HEK293 (cell line): ENCODE measurements around the gene CEP295NL.
A peak's percentile ranks its signal among the peaks of the same experiment; 100 is the strongest.

Experiments
- CTCF ChIA-PET: fragments of 350-600 bp; formaldehyde crosslinking; extraction: SDS; loops from one replicate; lab custom pipeline; 2021; ENCODE audit warnings: antibody characterized with exemption; lab: Yijun Ruan, JAX
- POLR2A ChIA-PET: fragments of 300-600 bp; formaldehyde crosslinking; extraction: SDS; loops from one replicate; lab custom pipeline; 2020; ENCODE audit warnings: antibody characterized with exemption, inconsistent platforms; lab: Yijun Ruan, JAX
- H3K27ac ChIP-seq: fragments of 200-500 bp; sonication (Bioruptor generic); 2 replicates; pipeline ENCODE4 v1.5.1; 2014; ENCODE audit warnings: low read depth, low read length, control low read depth, inconsistent platforms; ENCODE audit errors: extremely low read depth
- H3K36me3 ChIP-seq, 2 experiments: fragments of 200-500 bp in 1 of 2; sonication (Bioruptor generic) in 1 of 2; 1 replicate in 1 of 2; 2 replicates in 1 of 2; pipeline ENCODE4 v1.5.1; 2014 to 2017; ENCODE audit warnings: inconsistent platforms in 2 of 2, low read length in 2 of 2; ENCODE audit not compliant: control insufficient read depth in 2 of 2, insufficient read depth in 1 of 2
- H3K4me1 ChIP-seq: fragments of 200-500 bp; sonication (Bioruptor generic); 2 replicates; pipeline ENCODE4 v1.5.1; 2014; ENCODE audit warnings: mild to moderate bottlenecking, low read length, inconsistent platforms; ENCODE audit not compliant: control insufficient read depth, insufficient read depth
- H3K4me3 ChIP-seq: 2 replicates; pipeline ENCODE4 v1.5.1; 2011; ENCODE audit warnings: low read depth, mild to moderate bottlenecking, control low read depth, low read length, moderate library complexity
- H3K9me3 ChIP-seq: fragments of 200-500 bp; sonication (Bioruptor generic); 2 replicates; pipeline ENCODE4 v1.5.1; 2014; ENCODE audit warnings: low read depth, low read length, inconsistent platforms; ENCODE audit not compliant: control insufficient read depth, insufficient read depth
- GFI1B ChIP-seq: fragments of 450-650 bp; formaldehyde crosslinking; IDR thresholded peaks from 2 replicates; pipeline ENCODE4 v1.5.1; 2016; ENCODE audit warnings: missing biosample characterization, missing genetic modification characterization
- GLIS1 ChIP-seq: fragments of 450-650 bp; formaldehyde crosslinking; IDR thresholded peaks from 2 replicates; pipeline ENCODE4 v1.5.1; 2016; ENCODE audit warnings: missing biosample characterization, missing genetic modification characterization
- GLIS2 ChIP-seq: fragments of 450-650 bp; formaldehyde crosslinking; IDR thresholded peaks from 2 replicates; pipeline ENCODE4 v1.5.1; 2016; ENCODE audit warnings: missing biosample characterization, missing genetic modification characterization
- KLF10 ChIP-seq: fragments of 450-650 bp; IDR thresholded peaks from 2 replicates; pipeline ENCODE4 v1.5.1; 2018; ENCODE audit warnings: missing biosample characterization, mild to moderate bottlenecking, missing genetic modification characterization
- OSR2 ChIP-seq: fragments of 450-650 bp; formaldehyde crosslinking; IDR thresholded peaks from 2 replicates; pipeline ENCODE4 v1.5.1; 2016; ENCODE audit warnings: missing biosample characterization, missing genetic modification characterization
- SP2 ChIP-seq: fragments of 450-650 bp; formaldehyde crosslinking; IDR thresholded peaks from 2 replicates; pipeline ENCODE4 v1.5.1; 2016; ENCODE audit warnings: missing biosample characterization, missing genetic modification characterization
- ZBTB1 ChIP-seq: fragments of 450-650 bp; formaldehyde crosslinking; IDR thresholded peaks from 2 replicates; pipeline ENCODE4 v1.5.1; 2016; ENCODE audit warnings: missing biosample characterization, missing genetic modification characterization
- ZFHX2 ChIP-seq: fragments of 450-650 bp; formaldehyde crosslinking; conservative IDR thresholded peaks from 2 replicates; pipeline ENCODE4 v1.5.1; 2016; ENCODE audit warnings: missing biosample characterization, missing genetic modification characterization
- ZIC2 ChIP-seq: fragments of 450-650 bp; formaldehyde crosslinking; IDR thresholded peaks from 2 replicates; pipeline ENCODE4 v1.5.1; 2016; ENCODE audit warnings: missing biosample characterization, missing genetic modification characterization
- ZNF112 ChIP-seq: fragments of 450-650 bp; formaldehyde crosslinking; IDR thresholded peaks from 2 replicates; pipeline ENCODE4 v1.5.0; 2017; ENCODE audit warnings: missing biosample characterization, missing genetic modification characterization
- ZNF114 ChIP-seq: fragments of 450-650 bp; formaldehyde crosslinking; IDR thresholded peaks from 2 replicates; pipeline ENCODE4 v1.5.0; 2017; ENCODE audit warnings: missing biosample characterization, missing genetic modification characterization
- ZNF121 ChIP-seq: fragments of 450-650 bp; formaldehyde crosslinking; IDR thresholded peaks from 2 replicates; pipeline ENCODE4 v1.5.1; 2016; ENCODE audit warnings: missing biosample characterization, missing genetic modification characterization
- ZNF138 ChIP-seq: fragments of 450-650 bp; formaldehyde crosslinking; IDR thresholded peaks from 2 replicates; pipeline ENCODE4 v1.5.1; 2016; ENCODE audit warnings: missing biosample characterization, missing genetic modification characterization, borderline replicate concordance
- ZNF174 ChIP-seq: fragments of 450-650 bp; formaldehyde crosslinking; IDR thresholded peaks from 2 replicates; pipeline ENCODE4 v1.5.0; 2017; ENCODE audit warnings: missing biosample characterization, mild to moderate bottlenecking, missing genetic modification characterization
- ZNF214 ChIP-seq: fragments of 450-650 bp; formaldehyde crosslinking; IDR thresholded peaks from 2 replicates; pipeline ENCODE4 v1.5.1; 2017; ENCODE audit warnings: missing biosample characterization, mild to moderate bottlenecking, missing genetic modification characterization, borderline replicate concordance
- ZNF266 ChIP-seq: fragments of 450-650 bp; formaldehyde crosslinking; IDR thresholded peaks from 2 replicates; pipeline ENCODE4 v1.5.1; 2016; ENCODE audit warnings: missing biosample characterization, missing genetic modification characterization, low read depth
- ZNF341 ChIP-seq: fragments of 450-650 bp; formaldehyde crosslinking; IDR thresholded peaks from 2 replicates; pipeline ENCODE4; 2016; ENCODE audit warnings: low read depth, missing biosample characterization, missing genetic modification characterization
- ZNF350 ChIP-seq: fragments of 450-650 bp; formaldehyde crosslinking; IDR thresholded peaks from 2 replicates; pipeline ENCODE4 v1.5.0; 2017; ENCODE audit warnings: missing biosample characterization, mild to moderate bottlenecking, missing genetic modification characterization
- ZNF423 ChIP-seq: fragments of 450-650 bp; formaldehyde crosslinking; IDR thresholded peaks from 2 replicates; pipeline ENCODE4 v1.5.1; 2016; ENCODE audit warnings: missing biosample characterization, missing genetic modification characterization
- ZNF514 ChIP-seq: fragments of 450-650 bp; formaldehyde crosslinking; IDR thresholded peaks from 2 replicates; pipeline ENCODE4 v1.5.1; 2016; ENCODE audit warnings: missing biosample characterization, missing genetic modification characterization
- ZNF548 ChIP-seq: fragments of 450-650 bp; formaldehyde crosslinking; IDR thresholded peaks from 2 replicates; pipeline ENCODE4 v1.5.1; 2016; ENCODE audit warnings: missing biosample characterization, missing genetic modification characterization
- ZNF555 ChIP-seq: fragments of 450-650 bp; formaldehyde crosslinking; conservative IDR thresholded peaks from 2 replicates; pipeline ENCODE4 v1.5.1; 2017; ENCODE audit warnings: missing biosample characterization, mild to moderate bottlenecking, missing genetic modification characterization, inconsistent platforms
- ZNF600 ChIP-seq: fragments of 450-650 bp; formaldehyde crosslinking; IDR thresholded peaks from 2 replicates; pipeline ENCODE4 v1.5.1; 2016; ENCODE audit warnings: missing biosample characterization, missing genetic modification characterization
- ZNF768 ChIP-seq: fragments of 450-650 bp; formaldehyde crosslinking; IDR thresholded peaks from 2 replicates; pipeline ENCODE4 v1.5.1; 2018; ENCODE audit warnings: missing biosample characterization, mild to moderate bottlenecking, missing genetic modification characterization
- ZNF791 ChIP-seq: fragments of 450-650 bp; formaldehyde crosslinking; IDR thresholded peaks from 2 replicates; pipeline ENCODE4 v1.5.1; 2016; ENCODE audit warnings: missing biosample characterization, missing genetic modification characterization
- ZNF837 ChIP-seq: fragments of 450-650 bp; formaldehyde crosslinking; IDR thresholded peaks from 2 replicates; pipeline ENCODE4 v1.5.1; 2016; ENCODE audit warnings: missing biosample characterization, missing genetic modification characterization
- ZXDB ChIP-seq: fragments of 450-650 bp; formaldehyde crosslinking; IDR thresholded peaks from 2 replicates; pipeline ENCODE4 v1.5.1; 2016; ENCODE audit warnings: missing biosample characterization, missing genetic modification characterization
- TF ChIP-seq, protein P1 (sequence below): fragments of 450-650 bp; formaldehyde crosslinking; IDR thresholded peaks from 2 replicates; pipeline ENCODE4 v1.5.1; 2017; ENCODE audit warnings: missing biosample characterization, mild to moderate bottlenecking, missing genetic modification characterization, moderate library complexity
- TF ChIP-seq, protein P2 (sequence below): fragments of 450-650 bp; formaldehyde crosslinking; IDR thresholded peaks from 2 replicates; pipeline ENCODE4 v1.5.1; 2016; ENCODE audit warnings: missing biosample characterization, missing genetic modification characterization
- TF ChIP-seq, protein P3 (sequence below): fragments of 450-650 bp; formaldehyde crosslinking; IDR thresholded peaks from 2 replicates; pipeline ENCODE4 v1.5.1; 2017; ENCODE audit warnings: missing biosample characterization, missing genetic modification characterization
- TF ChIP-seq, protein P4 (sequence below): fragments of 450-650 bp; formaldehyde crosslinking; IDR thresholded peaks from 2 replicates; pipeline ENCODE4 v1.5.1; 2017; ENCODE audit warnings: missing biosample characterization, missing genetic modification characterization
- TF ChIP-seq, protein P5 (sequence below): fragments of 450-650 bp; formaldehyde crosslinking; IDR thresholded peaks from 2 replicates; pipeline ENCODE4 v1.5.1; 2016; ENCODE audit warnings: missing biosample characterization, missing genetic modification characterization

The CEP295NL gene

DNA sequence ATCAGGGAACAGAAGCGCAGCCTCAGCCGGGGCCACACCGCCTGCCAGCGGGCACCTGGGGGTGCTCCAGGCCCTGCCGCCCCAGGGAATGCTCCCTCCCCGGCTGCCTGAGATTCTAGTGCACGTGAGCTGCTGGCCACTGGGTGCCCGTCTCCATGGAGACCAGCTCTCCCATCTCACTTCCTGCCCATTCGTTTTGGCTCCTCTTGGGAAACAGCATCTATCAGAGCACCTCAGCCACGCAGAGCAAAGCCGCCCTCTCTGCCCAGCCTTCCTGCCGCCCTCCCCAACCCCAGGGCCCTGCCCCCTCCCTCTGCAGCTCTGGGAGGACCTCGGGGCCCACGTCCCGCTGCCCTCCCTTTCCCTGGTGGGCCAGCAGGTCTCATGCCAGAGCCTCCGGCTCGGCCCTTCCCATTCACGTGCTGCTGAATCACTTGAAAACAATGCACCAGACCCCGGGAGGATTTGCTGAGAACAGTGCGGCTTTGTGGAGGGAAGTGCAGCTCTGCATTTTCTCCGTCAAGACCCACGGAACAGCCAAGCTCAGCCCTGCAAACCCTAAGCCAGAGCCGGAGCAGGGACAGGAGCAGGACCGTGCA is 19.4 kb downstream of the CEP295NL start:
- Histone ChIP-seq H3K4me3 (no peak overlapping the region), H3K27ac (no peak overlapping the region), H3K36me3 (no peaks in the 10 kb centered on the region), H3K9me3 (no peaks in the 10 kb centered on the region), H3K4me1 (0 out of 2 replicates have a peak, but pooled peaks cover 2% of the 10 kb centered on the region)
- ChIA-PET CTCF (interaction anchor here (0.6 to 1.7 kb wide), 3 partner anchors 18 to 69 kb away, joined by 3 to 7 read pairs (median 4); no protein-coding TSS in a partner anchor), POLR2A (interaction anchor here (0.6 to 1.3 kb wide), 4 partner anchors 10 to 90 kb away, joined by 3 to 4 read pairs (median 3); no protein-coding TSS in a partner anchor)
- TF ChIP-seq ZNF114 (tag by site-specific recombination) = no peak
- no peak for TF ChIP-seq ZFHX2 (tag by site-specific recombination)
- TF ChIP-seq, protein P1, sequence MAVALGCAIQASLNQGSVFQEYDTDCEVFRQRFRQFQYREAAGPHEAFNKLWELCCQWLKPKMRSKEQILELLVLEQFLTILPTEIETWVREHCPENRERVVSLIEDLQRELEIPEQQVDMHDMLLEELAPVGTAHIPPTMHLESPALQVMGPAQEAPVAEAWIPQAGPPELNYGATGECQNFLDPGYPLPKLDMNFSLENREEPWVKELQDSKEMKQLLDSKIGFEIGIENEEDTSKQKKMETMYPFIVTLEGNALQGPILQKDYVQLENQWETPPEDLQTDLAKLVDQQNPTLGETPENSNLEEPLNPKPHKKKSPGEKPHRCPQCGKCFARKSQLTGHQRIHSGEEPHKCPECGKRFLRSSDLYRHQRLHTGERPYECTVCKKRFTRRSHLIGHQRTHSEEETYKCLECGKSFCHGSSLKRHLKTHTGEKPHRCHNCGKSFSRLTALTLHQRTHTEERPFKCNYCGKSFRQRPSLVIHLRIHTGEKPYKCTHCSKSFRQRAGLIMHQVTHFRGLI = no peak
- TF ChIP-seq ZBTB1 (tag by site-specific recombination) = no peak
- TF ChIP-seq, protein P2, sequence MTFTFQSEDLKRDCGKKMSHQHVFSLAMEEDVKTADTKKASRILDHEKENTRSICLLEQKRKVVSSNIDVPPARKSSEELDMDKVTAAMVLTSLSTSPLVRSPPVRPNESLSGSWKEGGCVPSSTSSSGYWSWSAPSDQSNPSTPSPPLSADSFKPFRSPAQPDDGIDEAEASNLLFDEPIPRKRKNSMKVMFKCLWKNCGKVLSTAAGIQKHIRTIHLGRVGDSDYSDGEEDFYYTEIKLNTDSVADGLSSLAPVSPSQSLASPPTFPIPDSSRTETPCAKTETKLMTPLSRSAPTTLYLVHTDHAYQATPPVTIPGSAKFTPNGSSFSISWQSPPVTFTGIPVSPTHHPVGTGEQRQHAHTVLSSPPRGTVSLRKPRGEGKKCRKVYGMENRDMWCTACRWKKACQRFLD = no peak
- TF ChIP-seq ZNF514 (tag by site-specific recombination) = no peak
- TF ChIP-seq ZNF112 (tag by site-specific recombination) = no peak
- no peak for TF ChIP-seq ZXDB (tag by site-specific recombination)
- TF ChIP-seq GLIS1 (tag by site-specific recombination) = no peak
- TF ChIP-seq ZNF791 (tag by site-specific recombination) = no peak
- peak; percentile 54; the same call in 1 of the 2 replicates for TF ChIP-seq ZNF600 (tag by site-specific recombination)
- 0 out of 2 replicates have a peak, but pooled peaks have one; percentile 21 for TF ChIP-seq ZNF341 (tag by site-specific recombination)
- no peak for TF ChIP-seq ZNF837
- no peak for TF ChIP-seq ZNF121 (tag by site-specific recombination)
- TF ChIP-seq ZNF555 = no peak
- no peak for TF ChIP-seq ZNF214 (tag by site-specific recombination)
- TF ChIP-seq, protein P3, sequence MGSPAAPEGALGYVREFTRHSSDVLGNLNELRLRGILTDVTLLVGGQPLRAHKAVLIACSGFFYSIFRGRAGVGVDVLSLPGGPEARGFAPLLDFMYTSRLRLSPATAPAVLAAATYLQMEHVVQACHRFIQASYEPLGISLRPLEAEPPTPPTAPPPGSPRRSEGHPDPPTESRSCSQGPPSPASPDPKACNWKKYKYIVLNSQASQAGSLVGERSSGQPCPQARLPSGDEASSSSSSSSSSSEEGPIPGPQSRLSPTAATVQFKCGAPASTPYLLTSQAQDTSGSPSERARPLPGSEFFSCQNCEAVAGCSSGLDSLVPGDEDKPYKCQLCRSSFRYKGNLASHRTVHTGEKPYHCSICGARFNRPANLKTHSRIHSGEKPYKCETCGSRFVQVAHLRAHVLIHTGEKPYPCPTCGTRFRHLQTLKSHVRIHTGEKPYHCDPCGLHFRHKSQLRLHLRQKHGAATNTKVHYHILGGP (tag by site-specific recombination) = no peak
- TF ChIP-seq SP2 (tag by site-specific recombination) = peak; percentile 36
- TF ChIP-seq ZNF548 (tag by site-specific recombination) = no peak
- 0 out of 2 replicates have a peak, but pooled peaks have one; percentile 39 for TF ChIP-seq GLIS2 (tag by site-specific recombination)
- TF ChIP-seq, protein P4, sequence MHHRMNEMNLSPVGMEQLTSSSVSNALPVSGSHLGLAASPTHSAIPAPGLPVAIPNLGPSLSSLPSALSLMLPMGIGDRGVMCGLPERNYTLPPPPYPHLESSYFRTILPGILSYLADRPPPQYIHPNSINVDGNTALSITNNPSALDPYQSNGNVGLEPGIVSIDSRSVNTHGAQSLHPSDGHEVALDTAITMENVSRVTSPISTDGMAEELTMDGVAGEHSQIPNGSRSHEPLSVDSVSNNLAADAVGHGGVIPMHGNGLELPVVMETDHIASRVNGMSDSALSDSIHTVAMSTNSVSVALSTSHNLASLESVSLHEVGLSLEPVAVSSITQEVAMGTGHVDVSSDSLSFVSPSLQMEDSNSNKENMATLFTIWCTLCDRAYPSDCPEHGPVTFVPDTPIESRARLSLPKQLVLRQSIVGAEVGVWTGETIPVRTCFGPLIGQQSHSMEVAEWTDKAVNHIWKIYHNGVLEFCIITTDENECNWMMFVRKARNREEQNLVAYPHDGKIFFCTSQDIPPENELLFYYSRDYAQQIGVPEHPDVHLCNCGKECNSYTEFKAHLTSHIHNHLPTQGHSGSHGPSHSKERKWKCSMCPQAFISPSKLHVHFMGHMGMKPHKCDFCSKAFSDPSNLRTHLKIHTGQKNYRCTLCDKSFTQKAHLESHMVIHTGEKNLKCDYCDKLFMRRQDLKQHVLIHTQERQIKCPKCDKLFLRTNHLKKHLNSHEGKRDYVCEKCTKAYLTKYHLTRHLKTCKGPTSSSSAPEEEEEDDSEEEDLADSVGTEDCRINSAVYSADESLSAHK (tag by site-specific recombination) = no peak
- TF ChIP-seq KLF10 (tag by site-specific recombination) = no peak
- TF ChIP-seq, protein P5, sequence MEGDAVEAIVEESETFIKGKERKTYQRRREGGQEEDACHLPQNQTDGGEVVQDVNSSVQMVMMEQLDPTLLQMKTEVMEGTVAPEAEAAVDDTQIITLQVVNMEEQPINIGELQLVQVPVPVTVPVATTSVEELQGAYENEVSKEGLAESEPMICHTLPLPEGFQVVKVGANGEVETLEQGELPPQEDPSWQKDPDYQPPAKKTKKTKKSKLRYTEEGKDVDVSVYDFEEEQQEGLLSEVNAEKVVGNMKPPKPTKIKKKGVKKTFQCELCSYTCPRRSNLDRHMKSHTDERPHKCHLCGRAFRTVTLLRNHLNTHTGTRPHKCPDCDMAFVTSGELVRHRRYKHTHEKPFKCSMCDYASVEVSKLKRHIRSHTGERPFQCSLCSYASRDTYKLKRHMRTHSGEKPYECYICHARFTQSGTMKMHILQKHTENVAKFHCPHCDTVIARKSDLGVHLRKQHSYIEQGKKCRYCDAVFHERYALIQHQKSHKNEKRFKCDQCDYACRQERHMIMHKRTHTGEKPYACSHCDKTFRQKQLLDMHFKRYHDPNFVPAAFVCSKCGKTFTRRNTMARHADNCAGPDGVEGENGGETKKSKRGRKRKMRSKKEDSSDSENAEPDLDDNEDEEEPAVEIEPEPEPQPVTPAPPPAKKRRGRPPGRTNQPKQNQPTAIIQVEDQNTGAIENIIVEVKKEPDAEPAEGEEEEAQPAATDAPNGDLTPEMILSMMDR (tag by site-specific recombination) = 0 out of 2 replicates have a peak, but pooled peaks have one; percentile 27
- TF ChIP-seq ZNF423 (tag by site-specific recombination) = 0 out of 2 replicates have a peak, but pooled peaks have one; percentile 18
- TF ChIP-seq OSR2 (tag by site-specific recombination) = no peak
- TF ChIP-seq ZNF350 = no peak
- no peak for TF ChIP-seq ZNF768 (tag by site-specific recombination)
- TF ChIP-seq ZIC2 = no peak
- TF ChIP-seq ZNF138 (tag by site-specific recombination) = no peak
- TF ChIP-seq ZNF266 = no peak
- TF ChIP-seq GFI1B = no peak
- TF ChIP-seq ZNF174 (tag by site-specific recombination) = no peak
